Fibroblast of lung (primary cell): Measurements from ENCODE around the gene NTRK2. TPM values are rescaled to one million over a fixed set of nuclear protein-coding genes. Genes with fewer than 3 reads are reported as not detected.
A peak's percentile ranks its signal among the peaks of the same experiment; 100 is the strongest.

Experiments
- DNase-seq, 2 donors: peaks; one replicate each; pipeline versions ENCODE4 v3.0.0 to v3.0.0-alpha.2; 2010; ENCODE audit warnings: low read depth in 2 of 2
- H2AFZ ChIP-seq: 2 replicates; pipeline ENCODE4 v1.5.1; 2012; ENCODE audit warnings: low read length, control low read depth, inconsistent platforms
- H3K27ac ChIP-seq: 2 replicates; pipeline ENCODE4 v1.5.1; 2011; ENCODE audit warnings: low read length, control low read depth; ENCODE audit not compliant: insufficient read depth
- H3K27me3 ChIP-seq: 2 replicates; pipeline ENCODE4 v1.5.1; 2011; ENCODE audit warnings: mild to moderate bottlenecking, low read length; ENCODE audit not compliant: control insufficient read depth, insufficient read depth
- H3K36me3 ChIP-seq: 2 replicates; pipeline ENCODE4 v1.5.1; 2011; ENCODE audit warnings: low read length; ENCODE audit not compliant: control insufficient read depth, insufficient read depth
- H3K4me1 ChIP-seq: 2 replicates; pipeline ENCODE4 v1.5.1; 2011; ENCODE audit warnings: low read length; ENCODE audit not compliant: control insufficient read depth, insufficient read depth; ENCODE audit errors: extremely low read depth
- H3K4me2 ChIP-seq: 2 replicates; pipeline ENCODE4 v1.5.1; 2011; ENCODE audit warnings: low read length, control low read depth; ENCODE audit not compliant: insufficient read depth; ENCODE audit errors: extremely low read depth
- H3K4me3 ChIP-seq, 4 experiments: fragments of 200-600 bp in 1 of 4; sonication (generic) in 1 of 4; replicated peaks in 1 of 4; 2 replicates each; pipeline ENCODE4 v1.5.1; 2011 to 2016; ENCODE audit warnings: low read length in 4 of 4, low read depth in 3 of 4, mild to moderate bottlenecking in 3 of 4, control low read depth in 2 of 4, inconsistent platforms in 1 of 4, mixed read lengths in 1 of 4; ENCODE audit not compliant: insufficient read depth in 1 of 4; ENCODE audit errors: control extremely low read depth in 1 of 4
- H3K79me2 ChIP-seq: 2 replicates; pipeline ENCODE4 v1.5.1; 2012; ENCODE audit warnings: mild to moderate bottlenecking, low read length, inconsistent platforms; ENCODE audit not compliant: control insufficient read depth, insufficient read depth
- H3K9ac ChIP-seq: 2 replicates; pipeline ENCODE4 v1.5.1; 2011; ENCODE audit warnings: mild to moderate bottlenecking, low read length, control low read depth; ENCODE audit not compliant: insufficient read depth
- H3K9me3 ChIP-seq: 2 replicates; pipeline ENCODE4 v1.5.1; 2012; ENCODE audit warnings: low read depth, low read length; ENCODE audit not compliant: control insufficient read depth, insufficient read depth
- H4K20me1 ChIP-seq: 2 replicates; pipeline ENCODE4 v1.5.1; 2011; ENCODE audit warnings: low read length; ENCODE audit not compliant: control insufficient read depth, insufficient read depth; ENCODE audit errors: extremely low read depth
- EZH2 ChIP-seq: IDR thresholded peaks from 2 replicates; pipeline ENCODE4 v1.5.1; 2012; ENCODE audit warnings: low read length, control low read depth, mild to moderate bottlenecking; ENCODE audit errors: missing control alignments
- polyA plus RNA-seq, 2 donors: library from polyadenylated mRNA; depleted of rRNA in 1 of 2; stranded (reverse) in 1 of 2; unstranded in 1 of 2; fragments of >200 nt; gene quantifications; 2 replicates each; pipeline ENCODE4 v1.2.1, GENCODE V29; 2011 to 2012; ENCODE audit warnings: missing spikeins in 1 of 2
- total RNA-seq: library from RNA; depleted of rRNA; stranded (reverse); fragments of >200 nt; gene quantifications from 2 replicates; pipeline ENCODE4 v1.2.1, GENCODE V29; 2014
- TF ChIP-seq, protein P1 (sequence below), 2 donors: IDR thresholded peaks in 1 of 2; conservative IDR thresholded peaks in 1 of 2; 1 replicate in 1 of 2; 2 replicates in 1 of 2; pipeline ENCODE4 v1.5.1; 2011 to 2012; ENCODE audit warnings: low read length in 2 of 2, control low read depth in 1 of 2, inconsistent platforms in 1 of 2, low read depth in 1 of 2, mild to moderate bottlenecking in 1 of 2

The NTRK2 gene
- total and polyA plus RNA-seq, 2 donors (not counting 1 experiment from before 2014, with no cell fraction given) = 0.66 to 1.1 TPM

DNA sequence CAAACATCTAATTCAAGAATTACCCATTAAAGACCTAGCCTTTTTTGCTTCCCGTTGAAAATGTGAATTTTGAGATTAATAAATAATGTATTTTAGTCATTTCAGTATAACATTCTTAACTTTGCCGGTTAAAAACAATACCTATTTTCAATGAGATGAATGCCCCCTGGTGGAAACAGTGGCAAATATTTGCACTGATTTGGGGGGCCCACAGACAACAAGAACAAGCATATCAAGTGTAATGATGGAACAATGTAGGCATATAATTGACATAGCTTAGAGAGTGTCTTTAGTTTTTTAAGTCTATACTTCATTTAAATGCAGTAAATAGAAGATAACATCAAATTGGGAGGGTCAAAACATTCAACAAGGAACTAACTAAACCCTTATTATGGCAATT, 111.9 kb downstream of the NTRK2 start:
- Histone ChIP-seq H3K4me3 (no peak overlapping the region), H3K4me2 (no peak overlapping the region), H3K79me2 (no peaks in the 10 kb centered on the region), H3K27me3 (peaks cover 2% of the 10 kb centered on the region), H3K27ac (no peak overlapping the region), H3K9ac (no peak overlapping the region), H3K4me1 (no peaks in the 10 kb centered on the region), H3K36me3 (no peaks in the 10 kb centered on the region), H2AFZ (no peak overlapping the region), H4K20me1 (no peaks in the 10 kb centered on the region), H3K9me3 (no peaks in the 10 kb centered on the region)
- TF ChIP-seq, protein P1, sequence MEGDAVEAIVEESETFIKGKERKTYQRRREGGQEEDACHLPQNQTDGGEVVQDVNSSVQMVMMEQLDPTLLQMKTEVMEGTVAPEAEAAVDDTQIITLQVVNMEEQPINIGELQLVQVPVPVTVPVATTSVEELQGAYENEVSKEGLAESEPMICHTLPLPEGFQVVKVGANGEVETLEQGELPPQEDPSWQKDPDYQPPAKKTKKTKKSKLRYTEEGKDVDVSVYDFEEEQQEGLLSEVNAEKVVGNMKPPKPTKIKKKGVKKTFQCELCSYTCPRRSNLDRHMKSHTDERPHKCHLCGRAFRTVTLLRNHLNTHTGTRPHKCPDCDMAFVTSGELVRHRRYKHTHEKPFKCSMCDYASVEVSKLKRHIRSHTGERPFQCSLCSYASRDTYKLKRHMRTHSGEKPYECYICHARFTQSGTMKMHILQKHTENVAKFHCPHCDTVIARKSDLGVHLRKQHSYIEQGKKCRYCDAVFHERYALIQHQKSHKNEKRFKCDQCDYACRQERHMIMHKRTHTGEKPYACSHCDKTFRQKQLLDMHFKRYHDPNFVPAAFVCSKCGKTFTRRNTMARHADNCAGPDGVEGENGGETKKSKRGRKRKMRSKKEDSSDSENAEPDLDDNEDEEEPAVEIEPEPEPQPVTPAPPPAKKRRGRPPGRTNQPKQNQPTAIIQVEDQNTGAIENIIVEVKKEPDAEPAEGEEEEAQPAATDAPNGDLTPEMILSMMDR (conservative IDR thresholded peaks at IDR 0.05 in 1 of 2, IDR thresholded peaks at IDR 0.05 in 1 of 2; ENCODE audit: low read depth in 1 of 2, low read length in 2 of 2) = peak; percentile 38 to 44
- no peak for TF ChIP-seq EZH2
- peak; percentile 16 to 23 for DNase-seq

DNA sequence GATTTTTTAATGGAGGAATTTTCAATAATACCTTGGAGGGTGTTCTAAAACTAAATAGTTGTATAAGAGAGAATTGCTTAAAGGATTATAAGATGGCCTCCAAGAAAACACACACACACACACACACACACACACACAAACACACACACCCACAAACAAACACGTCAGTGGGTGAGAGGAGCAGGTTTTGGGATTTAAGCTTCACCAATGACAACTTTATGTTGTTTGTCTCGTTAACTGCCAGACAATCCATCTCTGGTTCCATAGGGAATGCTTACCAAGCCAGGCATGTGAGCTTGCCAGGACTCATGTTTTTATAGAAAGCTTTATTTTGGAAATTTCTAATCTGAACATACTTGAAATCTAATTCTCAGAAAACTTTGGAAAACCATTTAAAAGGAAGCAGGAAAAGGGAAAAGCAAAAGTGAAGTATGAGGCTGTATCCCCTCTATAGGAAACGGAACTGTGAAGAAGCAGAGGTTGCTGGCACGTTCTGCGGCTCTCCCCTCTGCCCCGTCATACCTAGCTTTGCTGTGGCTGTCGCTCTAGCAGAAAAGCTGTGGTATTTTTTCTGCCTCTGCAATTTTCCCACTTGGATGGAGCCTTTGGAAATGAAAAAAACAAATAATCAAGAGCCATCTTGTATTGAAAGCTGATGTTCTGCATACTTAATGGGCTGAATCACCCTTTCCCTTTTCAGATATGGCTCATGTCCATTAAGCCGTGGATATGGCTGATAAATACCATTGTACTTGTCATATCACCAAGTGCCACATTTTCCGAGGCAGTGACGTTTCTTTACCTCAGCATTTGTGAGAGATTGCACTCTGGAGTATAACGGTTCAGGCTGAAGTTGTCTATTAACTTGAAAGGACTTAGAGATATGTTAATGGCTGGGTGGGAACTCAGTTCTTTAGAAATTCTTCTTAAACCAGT, 112.7 kb downstream of the NTRK2 start:
- TF ChIP-seq, protein P1 (conservative IDR thresholded peaks at IDR 0.05 in 1 of 2, IDR thresholded peaks at IDR 0.05 in 1 of 2; ENCODE audit: low read depth in 1 of 2, low read length in 2 of 2) = no peak
- TF ChIP-seq EZH2 = no peak
- no peak overlapping the region for H3K4me2 ChIP-seq
- peak in 1 of 2 donors; percentile 72 for DNase-seq

DNA sequence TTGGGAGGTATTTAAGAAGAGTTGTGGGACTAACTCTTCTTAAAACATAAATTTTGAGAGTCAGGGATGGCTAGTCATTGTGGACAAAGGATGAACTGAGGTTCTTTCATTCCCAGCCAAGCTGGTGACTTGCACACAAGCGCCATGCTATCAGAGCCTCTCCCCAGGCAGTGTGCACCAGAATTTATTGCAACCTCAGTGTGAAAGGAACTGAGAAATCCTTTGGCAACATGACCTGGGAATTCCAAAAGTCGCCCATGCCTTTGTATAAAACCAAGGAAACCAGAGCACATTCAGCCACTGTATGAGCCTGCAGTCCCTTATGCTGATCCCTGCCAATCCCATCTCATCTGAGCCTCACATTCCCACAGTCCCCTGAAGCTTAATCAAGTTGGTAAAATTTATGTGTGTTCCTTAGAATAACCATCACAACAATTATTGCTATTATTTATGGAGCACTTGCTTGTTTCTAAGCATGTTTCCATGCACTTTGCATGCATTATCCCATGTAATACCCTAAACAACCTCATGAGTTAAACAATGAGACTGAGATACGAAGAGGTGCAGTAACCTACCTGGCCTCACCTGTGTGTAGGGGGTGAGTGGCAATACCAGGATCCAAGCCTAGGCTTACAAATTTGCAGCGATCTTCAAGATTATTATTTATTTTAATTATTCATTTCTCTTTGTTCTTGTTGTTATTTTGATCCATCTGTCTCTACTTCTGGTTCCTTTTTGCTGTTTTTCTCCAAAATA, 116.4 kb downstream of the NTRK2 start:
- no peak for TF ChIP-seq EZH2
- TF ChIP-seq, protein P1 (conservative IDR thresholded peaks at IDR 0.05 in 1 of 2, IDR thresholded peaks at IDR 0.05 in 1 of 2; ENCODE audit: low read depth in 1 of 2, low read length in 2 of 2) = no peak
- no peak overlapping the region for H3K27ac ChIP-seq

More for the DNA sequence above, 112.7 kb downstream of the NTRK2 start:
- Histone ChIP-seq H3K27ac (no peak overlapping the region), H2AFZ (no peak overlapping the region), H3K9me3 (no peaks in the 10 kb centered on the region), H4K20me1 (no peaks in the 10 kb centered on the region), H3K36me3 (no peaks in the 10 kb centered on the region), H3K4me3 (no peak overlapping the region), H3K9ac (no peak overlapping the region), H3K4me1 (no peaks in the 10 kb centered on the region), H3K79me2 (no peaks in the 10 kb centered on the region), H3K27me3 (peaks cover 2% of the 10 kb centered on the region)

More for the DNA sequence above, 116.4 kb downstream of the NTRK2 start:
- no peaks in the 10 kb centered on the region for H3K36me3 ChIP-seq
- H4K20me1 ChIP-seq = no peaks in the 10 kb centered on the region
- DNase-seq = no peak
- H3K4me2 ChIP-seq = no peak overlapping the region
- H3K9ac ChIP-seq = no peak overlapping the region
- H3K4me1 ChIP-seq = no peaks in the 10 kb centered on the region
- no peak overlapping the region for H2AFZ ChIP-seq
- no peak overlapping the region for H3K4me3 ChIP-seq
- H3K9me3 ChIP-seq = no peaks in the 10 kb centered on the region
- no peaks in the 10 kb centered on the region for H3K79me2 ChIP-seq
- H3K27me3 ChIP-seq = peaks cover 2% of the 10 kb centered on the region
